Natural killer cell (primary cell): Measurements from ENCODE around the gene MRPL40. TPM values are rescaled to one million over a fixed set of nuclear protein-coding genes. Genes with fewer than 3 reads are reported as not detected.

Source experiments
- ATAC-seq, 3 donors: fragments of 150-1000 bp in 2 of 3; fragments of 200-7000 bp in 1 of 3; cut with Tn5 transposase; 1 replicate in 1 of 3; 2 replicates in 2 of 3; pipeline ENCODE4 v1.10.0; 2021; ENCODE audit warnings: mild to moderate bottlenecking in 2 of 3, moderate library complexity in 2 of 3
- DNase-seq, 2 donors: peaks; one replicate each; pipeline versions ENCODE4 v3.0.0 to v3.0.0-alpha.2; 2013 to 2021; ENCODE audit warnings: mixed read lengths in 1 of 2
- H3K27ac ChIP-seq: one replicate; pipeline ENCODE4 v1.5.1; 2013; ENCODE audit warnings: mild to moderate bottlenecking, low read length
- H3K27me3 ChIP-seq: one replicate; pipeline ENCODE4 v1.6.1; 2013; ENCODE audit warnings: low read length; ENCODE audit not compliant: control insufficient read depth, insufficient read depth
- H3K36me3 ChIP-seq: one replicate; pipeline ENCODE4 v1.6.1; 2013; ENCODE audit warnings: low read length; ENCODE audit not compliant: control insufficient read depth, insufficient read depth
- H3K4me1 ChIP-seq: one replicate; pipeline ENCODE4 v1.6.1; 2013; ENCODE audit warnings: low read length; ENCODE audit not compliant: control insufficient read depth, insufficient read depth
- H3K4me3 ChIP-seq: one replicate; pipeline ENCODE4 v1.5.1; 2013; ENCODE audit warnings: low read length
- H3K9me3 ChIP-seq: one replicate; pipeline ENCODE4 v1.6.1; 2013; ENCODE audit warnings: low read length; ENCODE audit not compliant: control insufficient read depth, insufficient read depth
- H3K27ac Mint-ChIP-seq, 2 donors: one replicate each; pipeline ENCODE4 v1.8.0; 2022; ENCODE audit warnings: mild to moderate bottlenecking in 2 of 2, mixed read lengths in 2 of 2, moderate library complexity in 1 of 2
- H3K27me3 Mint-ChIP-seq, 2 donors: one replicate each; pipeline ENCODE4 v1.8.0; 2022; ENCODE audit warnings: low read depth in 2 of 2, mixed read lengths in 2 of 2
- H3K36me3 Mint-ChIP-seq: one replicate; pipeline ENCODE4 v1.8.0; 2022; ENCODE audit warnings: mixed read lengths
- H3K4me1 Mint-ChIP-seq, 2 donors: one replicate each; pipeline ENCODE4 v1.8.0; 2022; ENCODE audit warnings: mixed read lengths in 2 of 2
- H3K4me3 Mint-ChIP-seq: one replicate; pipeline ENCODE4 v1.8.0; 2022; ENCODE audit warnings: mild to moderate bottlenecking, moderate library complexity, mixed read lengths
- H3K9me3 Mint-ChIP-seq, 2 donors: one replicate each; pipeline ENCODE4 v1.8.0; 2022; ENCODE audit warnings: mixed read lengths in 2 of 2
- CTCF ChIP-seq: fragments of 200-600 bp; IDR thresholded peaks from one replicate; pipeline ENCODE4 v1.8.0; 2022; ENCODE audit warnings: antibody characterized with exemption
- WGBS: methylation state at CpG from one replicate; pipeline ENCODE4 v1.1.7; 2013; ENCODE audit warnings: missing lambda C conversion rate; ENCODE audit not compliant: insufficient coverage; 5-methylcytosine and 5-hydroxymethylcytosine counted together
- intact Hi-C: fragments of 100-400 bp; cut with micrococcal nuclease; formaldehyde crosslinking; loops from one replicate; pipeline ENCODE4 v1.14.2; 2022
- total RNA-seq, 4 donors: library from RNA; stranded (reverse); fragments of 120-200 nt in 1 of 4; gene quantifications; one replicate each; pipeline versions ENCODE4 v1.2.3 to v1.2.4, GENCODE V29; 2013 to 2022

The MRPL40 gene
- total RNA-seq, 3 donors from 2014 or later (not counting 1 experiment from before 2014, with no cell fraction given): 11.6 to 16.7 (median 14.2) TPM

- H3K27ac ChIP-seq: peak overlapping the region; percentile 96
- H3K36me3 Mint-ChIP-seq: no peaks in the 10 kb centered on the region
- no peak for TF ChIP-seq CTCF
- no peak overlapping the region for H3K4me3 ChIP-seq
- peaks cover 71% of the 10 kb centered on the region for H3K4me1 ChIP-seq
- H3K27ac Mint-ChIP-seq: peak overlapping the region; percentile 87 to 100
- 29% methylated on average over 5 of the region's 5 CpGs for WGBS
- no peaks in the 10 kb centered on the region for H3K27me3 ChIP-seq
- no peaks in the 10 kb centered on the region for H3K9me3 ChIP-seq
- H3K4me3 Mint-ChIP-seq: peak overlapping the region; percentile 87
- no peaks in the 10 kb centered on the region for H3K27me3 Mint-ChIP-seq
- H3K9me3 Mint-ChIP-seq: no peaks in the 10 kb centered on the region
- intact Hi-C loops: loop anchor here (1.0 kb wide), 3 partner anchors 13 to 60 kb away; partner anchors contain the start of genes C22orf39, CDC45, MRPL40 and UFD1
- no peaks in the 10 kb centered on the region for H3K36me3 ChIP-seq
- H3K4me1 Mint-ChIP-seq: peaks cover 87 to 90% of the 10 kb centered on the region in 2 donors
- DNase-seq: peak; percentile 64 to 83
- ATAC-seq: peak; percentile 85 to 93 (median 90)
Observed at GRCh38 chr22:19419464-19420178, 12.7 kb upstream of the MRPL40 start.

DNA sequence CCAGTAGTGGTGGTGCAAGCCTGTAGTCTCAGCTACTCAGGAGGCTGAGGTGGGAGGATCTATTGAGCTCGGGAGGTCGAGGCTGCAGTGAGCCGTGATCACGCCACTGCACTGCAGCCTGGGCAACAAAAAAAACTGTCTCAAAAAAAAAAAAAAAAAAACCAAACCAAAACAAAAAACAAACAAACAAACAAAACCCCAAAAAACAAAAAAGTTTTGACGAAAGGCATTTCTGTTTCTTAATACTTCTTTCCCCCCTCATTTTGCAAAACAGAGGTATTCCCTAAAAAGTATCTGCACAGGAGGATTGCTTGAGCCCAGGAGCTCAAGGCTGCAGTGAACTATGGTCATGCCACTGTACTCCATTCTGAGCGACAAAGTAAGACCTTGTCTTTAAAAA is 12.0 kb upstream of the MRPL40 start:
- TF ChIP-seq CTCF: no peak
- peaks cover 76% of the 10 kb centered on the region for H3K4me1 ChIP-seq
- Mint-ChIP-seq H3K9me3 (no peaks in the 10 kb centered on the region), H3K36me3 (no peaks in the 10 kb centered on the region), H3K27me3 (no peaks in the 10 kb centered on the region), H3K27ac (peak overlapping the region; percentile 87 to 100), H3K4me1 (peaks cover 89 to 93% of the 10 kb centered on the region in 2 donors), H3K4me3 (peak overlapping the region; percentile 87)
- WGBS: 43% methylated on average over 5 of the region's 6 CpGs
- no peaks in the 10 kb centered on the region for H3K36me3 ChIP-seq
- DNase-seq (no peak), ATAC-seq (peak in 2 of 3 donors; percentile 2 to 10)
- H3K9me3 ChIP-seq: no peaks in the 10 kb centered on the region
- H3K27ac ChIP-seq: peak overlapping the region; percentile 96
- H3K27me3 ChIP-seq: no peaks in the 10 kb centered on the region
- no peak overlapping the region for H3K4me3 ChIP-seq
- intact Hi-C loops: no loop called here

DNA sequence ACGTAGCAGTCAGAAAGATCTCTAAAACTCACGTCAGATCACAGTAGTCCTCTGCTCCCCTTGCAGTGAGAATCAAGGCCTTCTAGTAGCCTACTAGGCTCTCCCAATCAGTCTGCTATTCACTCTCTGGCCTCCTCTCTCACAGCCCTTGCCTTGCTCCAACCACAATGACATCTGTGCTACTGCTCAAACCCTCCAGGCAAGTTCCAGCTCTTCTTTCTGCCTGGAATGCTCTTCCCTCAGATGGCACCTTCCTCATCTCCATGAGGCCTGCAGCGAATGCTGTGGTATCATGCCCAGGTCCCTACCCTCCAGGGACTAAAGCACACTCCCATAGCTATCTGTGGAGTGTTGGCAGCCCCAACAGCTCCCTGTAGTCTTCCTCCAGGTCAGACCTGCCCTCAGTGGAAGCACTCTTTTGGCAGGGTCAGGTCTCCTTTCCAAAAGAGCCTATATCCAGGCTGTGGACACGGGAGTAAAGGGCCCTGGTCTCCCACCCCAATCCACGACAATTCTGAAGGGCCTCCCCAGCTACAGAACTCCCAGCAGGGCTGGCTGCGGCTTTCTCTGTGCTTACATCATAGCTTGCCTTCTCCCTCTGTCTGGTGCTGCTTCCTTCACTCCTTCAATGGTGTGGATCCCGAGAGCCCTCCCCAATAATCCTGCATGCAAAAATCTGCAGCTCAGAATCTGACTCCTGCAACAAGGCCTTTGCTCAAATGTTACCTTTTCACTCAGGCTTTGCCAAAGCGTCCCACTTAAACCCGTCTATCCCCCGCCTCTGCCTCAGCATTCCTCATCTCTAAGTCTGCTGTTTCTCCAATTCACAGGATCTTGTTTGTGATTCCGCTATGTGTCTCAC is 9.7 kb upstream of the MRPL40 start:
- H3K4me3 ChIP-seq: no peak overlapping the region
- no peaks in the 10 kb centered on the region for H3K9me3 ChIP-seq
- no peaks in the 10 kb centered on the region for H3K36me3 ChIP-seq
- WGBS: 86% methylated on average over 11 of the region's 11 CpGs
- no peaks in the 10 kb centered on the region for H3K27me3 ChIP-seq
- DNase-seq: peak in 1 of 2 donors; percentile 19
- no peaks in the 10 kb centered on the region for H3K27me3 Mint-ChIP-seq
- H3K4me1 ChIP-seq: peaks cover 78% of the 10 kb centered on the region
- H3K4me3 Mint-ChIP-seq: peak overlapping the region; percentile 63
- ATAC-seq: no peak
- peaks cover 94% of the 10 kb centered on the region in 2 donors for H3K4me1 Mint-ChIP-seq
- H3K27ac Mint-ChIP-seq: peak overlapping the region; percentile 87 to 100
- H3K9me3 Mint-ChIP-seq: no peaks in the 10 kb centered on the region
- H3K36me3 Mint-ChIP-seq: no peaks in the 10 kb centered on the region
- no peak for TF ChIP-seq CTCF
- intact Hi-C loops: no loop called here
- peak overlapping the region; percentile 50 for H3K27ac ChIP-seq
